ENCODE data around the gene HGD.
"Not testable (repeated sequence)": the region's sequence is repeated elsewhere in the genome, so short reads cannot be mapped to it uniquely, and the experiment has no call there.

HGD gene

GRCh38 chr3:120682095-120682681, at the start of gene HGD:
Gene HGD, minus strand, starts transcription at chr3:120682239. Its CDS starts 128 bp downstream, at chr3:120682111.
- no peak for DNase-seq

- no peak for DNase-seq
These were observed 48.8 kb upstream of the HGD start for GRCh38 chr3:120730576-120731542.

- no peak for DNase-seq
These were observed 44.8 kb upstream of the HGD start for GRCh38 chr3:120726791-120727190.

- DNase-seq: not testable (repeated sequence)
These were observed 37.3 kb upstream of the HGD start for GRCh38 chr3:120719167-120719834.

GRCh38 chr3:120713262-120713661, 31.2 kb upstream of the HGD start:
- no peak for DNase-seq

GRCh38 chr3:120710369-120710768, 28.3 kb upstream of the HGD start:
- no peak for DNase-seq

- DNase-seq: no peak
These were observed 26.4 kb upstream of the HGD start for GRCh38 chr3:120708408-120708807.

GRCh38 chr3:120706950-120707349, 24.9 kb upstream of the HGD start:
- no peak for DNase-seq

GRCh38 chr3:120705884-120706582, 24.0 kb upstream of the HGD start:
- DNase-seq: no peak

- DNase-seq: no peak
These were observed 17.3 kb upstream of the HGD start for GRCh38 chr3:120699333-120699732.

- no peak for DNase-seq
These were observed 11.6 kb upstream of the HGD start for GRCh38 chr3:120693439-120694171.

GRCh38 chr3:120689395-120689794, 7.4 kb upstream of the HGD start:
- no peak for DNase-seq

GRCh38 chr3:120688121-120688520, 6.1 kb upstream of the HGD start:
- no peak for DNase-seq

- no peak for DNase-seq
These were observed 3.4 kb upstream of the HGD start for GRCh38 chr3:120685411-120685810.

- DNase-seq: no peak
These were observed 2.9 kb upstream of the HGD start for GRCh38 chr3:120684896-120685295.

GRCh38 chr3:120683671-120684301, 1.7 kb upstream of the HGD start:
- no peak for DNase-seq

- no peak for DNase-seq
These were observed 1.2 kb upstream of the HGD start for GRCh38 chr3:120683213-120683612.

GRCh38 chr3:120681506-120682038, 467 bp downstream of the HGD start:
- no peak for DNase-seq

GRCh38 chr3:120681018-120681417, 1.0 kb downstream of the HGD start:
- no peak for DNase-seq

- no peak for DNase-seq
These were observed 1.7 kb downstream of the HGD start for GRCh38 chr3:120680193-120680894.

GRCh38 chr3:120678984-120679383, 3.1 kb downstream of the HGD start:
- DNase-seq: no peak
